Peyer's patch (tissue), 4 donors: ENCODE measurements around the gene PHKA1.
A peak's percentile ranks its signal among the peaks of the same experiment; 100 is the strongest.

Experiments used
- POLR2A ChIP-seq, 2 donors: fragments of 450-650 bp; IDR thresholded peaks; one replicate each; pipeline ENCODE4 v1.5.1; 2017; ENCODE audit warnings: antibody characterized with exemption in 2 of 2, mild to moderate bottlenecking in 2 of 2, moderate library complexity in 2 of 2
- TF ChIP-seq, protein P1 (sequence below), 6 experiments: fragments of 450-650 bp in 4 of 6; fragments of 200-600 bp in 2 of 6; sonication (generic) in 1 of 6; IDR thresholded peaks; one replicate each; pipeline ENCODE4 v1.5.1; 2017 to 2019; ENCODE audit warnings: antibody characterized with exemption in 6 of 6, mild to moderate bottlenecking in 3 of 6, moderate library complexity in 1 of 6

DNA sequence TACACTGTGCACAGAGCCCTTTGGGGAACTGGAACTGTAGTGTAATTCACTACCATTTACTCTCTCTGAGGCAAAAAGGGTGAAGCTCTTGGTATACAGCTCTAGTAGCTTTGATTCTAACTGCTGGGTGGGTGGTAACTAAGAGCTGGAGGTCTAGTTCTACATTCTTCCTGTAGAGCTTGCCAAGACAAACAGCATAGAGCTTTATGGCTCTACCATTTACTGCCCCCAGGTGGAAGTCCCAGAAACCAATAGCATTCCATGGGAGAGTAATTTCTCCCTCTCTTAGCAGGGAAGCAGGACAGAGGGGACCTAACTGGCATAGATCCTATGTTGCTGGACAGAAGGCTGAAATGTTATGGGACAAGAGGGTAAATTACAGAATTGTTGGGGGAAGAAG lies 168.1 kb downstream of the PHKA1 start:
- TF ChIP-seq, protein P1, sequence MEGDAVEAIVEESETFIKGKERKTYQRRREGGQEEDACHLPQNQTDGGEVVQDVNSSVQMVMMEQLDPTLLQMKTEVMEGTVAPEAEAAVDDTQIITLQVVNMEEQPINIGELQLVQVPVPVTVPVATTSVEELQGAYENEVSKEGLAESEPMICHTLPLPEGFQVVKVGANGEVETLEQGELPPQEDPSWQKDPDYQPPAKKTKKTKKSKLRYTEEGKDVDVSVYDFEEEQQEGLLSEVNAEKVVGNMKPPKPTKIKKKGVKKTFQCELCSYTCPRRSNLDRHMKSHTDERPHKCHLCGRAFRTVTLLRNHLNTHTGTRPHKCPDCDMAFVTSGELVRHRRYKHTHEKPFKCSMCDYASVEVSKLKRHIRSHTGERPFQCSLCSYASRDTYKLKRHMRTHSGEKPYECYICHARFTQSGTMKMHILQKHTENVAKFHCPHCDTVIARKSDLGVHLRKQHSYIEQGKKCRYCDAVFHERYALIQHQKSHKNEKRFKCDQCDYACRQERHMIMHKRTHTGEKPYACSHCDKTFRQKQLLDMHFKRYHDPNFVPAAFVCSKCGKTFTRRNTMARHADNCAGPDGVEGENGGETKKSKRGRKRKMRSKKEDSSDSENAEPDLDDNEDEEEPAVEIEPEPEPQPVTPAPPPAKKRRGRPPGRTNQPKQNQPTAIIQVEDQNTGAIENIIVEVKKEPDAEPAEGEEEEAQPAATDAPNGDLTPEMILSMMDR (IDR thresholded peaks at IDR 0.05): peak in 3 of 6 experiments; percentile 29 to 33 (median 29)
- TF ChIP-seq POLR2A (IDR thresholded peaks at IDR 0.05): no peak
